Heart left ventricle (tissue), 13 donors: ENCODE measurements around the gene TXNDC11.

Experiments
- POLR2A ChIP-seq, 2 donors: fragments of 450-650 bp; IDR thresholded peaks; one replicate each; pipeline ENCODE4 v1.6.1; 2017; ENCODE audit warnings: antibody characterized with exemption in 2 of 2, mild to moderate bottlenecking in 2 of 2, moderate library complexity in 2 of 2
- TF ChIP-seq, protein P1 (sequence below), 12 donors: fragments of 200-600 bp; sonication (generic) in 4 of 12; IDR thresholded peaks; one replicate each; pipeline versions ENCODE4 v1.5.0 to v1.8.0; 2018 to 2022; ENCODE audit warnings: antibody characterized with exemption in 12 of 12, mild to moderate bottlenecking in 5 of 12
- donor health status: ischemic (EF 13 %, LVEDD 7.1; RV severe dilation, severe dysfunction).
- donor health status: DM: no; HTN: yes; CAD: no.
- donor health status: DM: no; HTN: no; CAD: no.
- donor health status: ischemic (EF 25% LVEDD 6.9; RV normal size, moderate dysfunction).
- donor health status: ischemic (EF 25% LVEDD 5.7; RV mildly dilated, moderate dysfunction).
- donor health status: ischemic (EF 35%, LVEDD 5.7; RV mildly dilated, moderate dysfunction).
- donor health status: nonischemic (EF 11% LVEDD 7.7; RV severe dilation, severe dysfunction).
- donor health status: DM: yes; HTN: yes; CAD: no.
- donor health status: PGD.
- donor health status: ischemic (EF 29% LVEDD 5.4; RV normal size, mild dysfunction).
- donor health status: nonischemic (EF 23%, LVEDD 6.1; RV moderate dilation, normal function).

DNA sequence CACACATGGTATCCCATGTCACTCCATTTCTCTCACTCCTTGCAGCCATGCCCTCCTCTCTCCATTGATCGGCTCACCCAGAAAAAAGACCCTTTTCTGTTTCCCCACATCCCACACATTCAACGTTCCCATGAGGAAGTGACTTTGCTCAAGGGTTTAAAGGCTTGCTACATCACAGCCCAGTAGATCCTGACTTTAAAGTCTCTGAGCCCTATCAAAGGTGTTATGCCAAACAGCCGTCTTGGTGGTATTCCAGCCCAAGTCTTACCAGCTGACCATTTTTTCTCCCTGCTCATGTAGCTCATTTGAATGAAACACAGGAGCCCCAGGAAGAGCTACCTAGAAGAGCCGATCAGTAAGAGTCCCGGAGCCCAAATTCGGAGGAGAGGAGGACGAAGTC is 7.4 kb upstream of the TXNDC11 start:
- TF ChIP-seq, protein P1, sequence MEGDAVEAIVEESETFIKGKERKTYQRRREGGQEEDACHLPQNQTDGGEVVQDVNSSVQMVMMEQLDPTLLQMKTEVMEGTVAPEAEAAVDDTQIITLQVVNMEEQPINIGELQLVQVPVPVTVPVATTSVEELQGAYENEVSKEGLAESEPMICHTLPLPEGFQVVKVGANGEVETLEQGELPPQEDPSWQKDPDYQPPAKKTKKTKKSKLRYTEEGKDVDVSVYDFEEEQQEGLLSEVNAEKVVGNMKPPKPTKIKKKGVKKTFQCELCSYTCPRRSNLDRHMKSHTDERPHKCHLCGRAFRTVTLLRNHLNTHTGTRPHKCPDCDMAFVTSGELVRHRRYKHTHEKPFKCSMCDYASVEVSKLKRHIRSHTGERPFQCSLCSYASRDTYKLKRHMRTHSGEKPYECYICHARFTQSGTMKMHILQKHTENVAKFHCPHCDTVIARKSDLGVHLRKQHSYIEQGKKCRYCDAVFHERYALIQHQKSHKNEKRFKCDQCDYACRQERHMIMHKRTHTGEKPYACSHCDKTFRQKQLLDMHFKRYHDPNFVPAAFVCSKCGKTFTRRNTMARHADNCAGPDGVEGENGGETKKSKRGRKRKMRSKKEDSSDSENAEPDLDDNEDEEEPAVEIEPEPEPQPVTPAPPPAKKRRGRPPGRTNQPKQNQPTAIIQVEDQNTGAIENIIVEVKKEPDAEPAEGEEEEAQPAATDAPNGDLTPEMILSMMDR (IDR thresholded peaks at IDR 0.05): no peak
- TF ChIP-seq POLR2A (IDR thresholded peaks at IDR 0.05): no peak
